Upper lobe of left lung (tissue), 6 donors: ENCODE data around the gene FNIP1. TPM values are rescaled to one million over a fixed set of nuclear protein-coding genes. Genes with fewer than 3 reads are reported as not detected.
A peak's percentile ranks its signal among the peaks of the same experiment; 100 is the strongest.

ENCODE experiments used
- ATAC-seq, 2 donors: fragments of 200-7000 bp; cut with Tn5 transposase; one replicate each; pipeline ENCODE4 v1.9.1; 2022; ENCODE audit warnings: mild to moderate bottlenecking in 2 of 2, moderate library complexity in 2 of 2; ENCODE audit not compliant: low FRiP score in 2 of 2
- DNase-seq, 2 donors: peaks; one replicate each; pipeline ENCODE4 v3.0.0-alpha.2; 2019 to 2020
- H3K27ac ChIP-seq, 4 donors: fragments of 200-600 bp; sonication (generic); one replicate each; pipeline ENCODE4 v1.5.1; 2016 to 2019
- H3K27me3 ChIP-seq, 4 donors: fragments of 200-600 bp; sonication (generic); one replicate each; pipeline ENCODE4 v1.5.1; 2017 to 2019
- H3K36me3 ChIP-seq, 4 donors: fragments of 200-600 bp; sonication (generic); one replicate each; pipeline ENCODE4 v1.5.1; 2016 to 2019
- H3K4me1 ChIP-seq, 4 donors: fragments of 200-600 bp; sonication (generic); one replicate each; pipeline ENCODE4 v1.5.1; 2018 to 2019
- H3K4me3 ChIP-seq, 4 donors: fragments of 200-600 bp; sonication (generic); one replicate each; pipeline ENCODE4 v1.5.1; 2017 to 2019; ENCODE audit warnings: mild to moderate bottlenecking in 2 of 4, moderate library complexity in 1 of 4
- H3K9me3 ChIP-seq, 4 donors: fragments of 200-600 bp; sonication (generic); one replicate each; pipeline ENCODE4 v1.5.1; 2018 to 2019
- EP300 ChIP-seq, 4 donors: sonication (generic); formaldehyde crosslinking; IDR thresholded peaks; one replicate each; pipeline ENCODE4 v1.5.1; 2017; ENCODE audit warnings: antibody characterized with exemption in 4 of 4, control low read depth in 2 of 4
- POLR2A ChIP-seq, 4 donors: fragments of 450-650 bp; IDR thresholded peaks; one replicate each; pipeline ENCODE4 v1.5.1; 2016 to 2017; ENCODE audit warnings: antibody characterized with exemption in 4 of 4, mild to moderate bottlenecking in 2 of 4
- POLR2AphosphoS5 ChIP-seq, 2 donors: sonication (generic); formaldehyde crosslinking; IDR thresholded peaks; one replicate each; pipeline ENCODE4 v1.5.1; 2017; ENCODE audit warnings: antibody characterized with exemption in 2 of 2
- WGBS, 2 donors: methylation state at CpG; one replicate each; pipeline ENCODE4 v1.1.5; 2017 to 2018; 5-methylcytosine and 5-hydroxymethylcytosine counted together
- total RNA-seq, 6 donors: library from RNA; depleted of rRNA in 4 of 6; stranded (reverse); fragments of >200 nt in 4 of 6; gene quantifications; one replicate each; pipeline versions ENCODE4 v1.1.0 to v1.2.1, GENCODE V29; 2016 to 2021
- TF ChIP-seq, protein P1 (sequence below), 6 experiments: fragments of 450-650 bp in 4 of 6; fragments of 200-600 bp in 2 of 6; sonication (generic) in 2 of 6; IDR thresholded peaks; one replicate each; pipeline ENCODE4 v1.5.1; 2016 to 2019; ENCODE audit warnings: antibody characterized with exemption in 6 of 6
- donor health status: DM: no; HTN: no; CAD: no; lungs with moderate emphysema.
- donor health status: DM: no; HTN: yes; CAD: no; lungs with severe emphysema.

FNIP1 gene
- total RNA-seq, 6 donors from 2014 or later = 34.4 to 58.7 (median 42.3) TPM

DNA sequence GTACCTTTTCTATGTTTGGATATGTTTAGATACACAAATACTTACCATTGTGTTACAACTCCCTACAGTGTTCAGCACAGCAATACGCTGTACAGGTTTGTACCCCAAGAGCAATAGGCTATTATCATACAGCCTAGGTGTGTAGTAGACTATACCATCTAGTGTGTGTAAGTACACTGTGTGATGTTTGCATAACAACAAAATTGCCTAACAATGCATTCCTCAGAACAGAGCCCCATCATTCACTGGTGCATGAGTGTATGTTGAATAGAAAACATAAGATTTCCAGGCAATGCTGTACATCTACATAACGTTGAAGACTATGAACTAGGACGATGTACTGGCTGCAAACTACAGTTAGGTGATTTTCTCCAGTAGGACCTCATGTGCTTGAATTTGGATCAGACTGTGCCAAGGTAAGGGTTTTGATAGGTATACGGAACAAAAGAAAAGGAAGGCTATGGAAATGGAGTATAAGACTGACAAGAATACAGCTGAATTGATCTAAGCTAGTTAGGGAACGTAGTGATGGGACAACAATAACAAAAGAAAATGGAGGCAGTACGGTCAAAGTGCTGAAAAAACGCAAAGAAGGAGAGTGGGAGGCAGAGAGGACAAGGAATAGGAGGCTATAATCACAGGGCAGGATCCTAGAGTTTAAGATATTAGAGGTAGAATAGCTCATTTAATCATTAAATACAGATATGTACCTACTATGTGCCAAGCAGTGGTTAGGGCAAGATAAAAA is 46.9 kb downstream of the FNIP1 start:
- Histone ChIP-seq H3K9me3 (no peaks in the 10 kb centered on the region), H3K36me3 (no peaks in the 10 kb centered on the region), H3K27me3 (no peaks in the 10 kb centered on the region), H3K4me1 (peaks cover 0 to 18% (median 12%) of the 10 kb centered on the region in 4 donors), H3K27ac (no peak overlapping the region), H3K4me3 (no peak overlapping the region)
- TF ChIP-seq POLR2AphosphoS5 (IDR thresholded peaks at IDR 0.05) (no peak), POLR2A (IDR thresholded peaks at IDR 0.05) (no peak), EP300 (IDR thresholded peaks at IDR 0.05) (no peak)
- TF ChIP-seq, protein P1, sequence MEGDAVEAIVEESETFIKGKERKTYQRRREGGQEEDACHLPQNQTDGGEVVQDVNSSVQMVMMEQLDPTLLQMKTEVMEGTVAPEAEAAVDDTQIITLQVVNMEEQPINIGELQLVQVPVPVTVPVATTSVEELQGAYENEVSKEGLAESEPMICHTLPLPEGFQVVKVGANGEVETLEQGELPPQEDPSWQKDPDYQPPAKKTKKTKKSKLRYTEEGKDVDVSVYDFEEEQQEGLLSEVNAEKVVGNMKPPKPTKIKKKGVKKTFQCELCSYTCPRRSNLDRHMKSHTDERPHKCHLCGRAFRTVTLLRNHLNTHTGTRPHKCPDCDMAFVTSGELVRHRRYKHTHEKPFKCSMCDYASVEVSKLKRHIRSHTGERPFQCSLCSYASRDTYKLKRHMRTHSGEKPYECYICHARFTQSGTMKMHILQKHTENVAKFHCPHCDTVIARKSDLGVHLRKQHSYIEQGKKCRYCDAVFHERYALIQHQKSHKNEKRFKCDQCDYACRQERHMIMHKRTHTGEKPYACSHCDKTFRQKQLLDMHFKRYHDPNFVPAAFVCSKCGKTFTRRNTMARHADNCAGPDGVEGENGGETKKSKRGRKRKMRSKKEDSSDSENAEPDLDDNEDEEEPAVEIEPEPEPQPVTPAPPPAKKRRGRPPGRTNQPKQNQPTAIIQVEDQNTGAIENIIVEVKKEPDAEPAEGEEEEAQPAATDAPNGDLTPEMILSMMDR (IDR thresholded peaks at IDR 0.05) = no peak
- ATAC-seq (no peak), DNase-seq (no peak)
- WGBS, 2 donors = 96 to 97% methylated on average over 7 of the region's 7 CpGs

DNA sequence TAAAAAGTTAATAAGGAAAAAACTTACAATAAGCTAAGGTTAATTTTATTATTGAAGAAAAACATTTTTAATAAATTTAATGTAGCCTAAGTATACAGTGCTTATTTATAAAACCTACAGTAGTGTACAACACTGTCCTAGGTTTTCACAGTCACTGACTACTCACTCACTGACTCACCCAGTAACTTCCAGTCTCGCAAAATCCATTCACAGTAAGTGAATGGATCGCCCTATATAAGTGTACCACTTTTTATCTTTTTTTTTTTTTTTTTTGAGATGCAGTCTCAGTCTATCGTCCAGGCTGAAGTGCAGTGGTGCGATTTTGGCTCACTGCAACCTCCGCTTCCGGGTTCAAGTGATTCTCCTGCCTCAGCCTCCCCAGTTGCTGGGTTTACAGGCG is 47.7 kb downstream of the FNIP1 start:
- Histone ChIP-seq H3K4me1 (peaks cover 0 to 12% (median 11%) of the 10 kb centered on the region in 4 donors), H3K27ac (no peak overlapping the region), H3K36me3 (no peaks in the 10 kb centered on the region), H3K27me3 (no peaks in the 10 kb centered on the region), H3K4me3 (no peak overlapping the region), H3K9me3 (no peaks in the 10 kb centered on the region)
- no peak for TF ChIP-seq POLR2A (IDR thresholded peaks at IDR 0.05)
- ATAC-seq (no peak), DNase-seq (no peak)
- 95 to 98% methylated on average over 7 of the region's 7 CpGs for WGBS, 2 donors

DNA sequence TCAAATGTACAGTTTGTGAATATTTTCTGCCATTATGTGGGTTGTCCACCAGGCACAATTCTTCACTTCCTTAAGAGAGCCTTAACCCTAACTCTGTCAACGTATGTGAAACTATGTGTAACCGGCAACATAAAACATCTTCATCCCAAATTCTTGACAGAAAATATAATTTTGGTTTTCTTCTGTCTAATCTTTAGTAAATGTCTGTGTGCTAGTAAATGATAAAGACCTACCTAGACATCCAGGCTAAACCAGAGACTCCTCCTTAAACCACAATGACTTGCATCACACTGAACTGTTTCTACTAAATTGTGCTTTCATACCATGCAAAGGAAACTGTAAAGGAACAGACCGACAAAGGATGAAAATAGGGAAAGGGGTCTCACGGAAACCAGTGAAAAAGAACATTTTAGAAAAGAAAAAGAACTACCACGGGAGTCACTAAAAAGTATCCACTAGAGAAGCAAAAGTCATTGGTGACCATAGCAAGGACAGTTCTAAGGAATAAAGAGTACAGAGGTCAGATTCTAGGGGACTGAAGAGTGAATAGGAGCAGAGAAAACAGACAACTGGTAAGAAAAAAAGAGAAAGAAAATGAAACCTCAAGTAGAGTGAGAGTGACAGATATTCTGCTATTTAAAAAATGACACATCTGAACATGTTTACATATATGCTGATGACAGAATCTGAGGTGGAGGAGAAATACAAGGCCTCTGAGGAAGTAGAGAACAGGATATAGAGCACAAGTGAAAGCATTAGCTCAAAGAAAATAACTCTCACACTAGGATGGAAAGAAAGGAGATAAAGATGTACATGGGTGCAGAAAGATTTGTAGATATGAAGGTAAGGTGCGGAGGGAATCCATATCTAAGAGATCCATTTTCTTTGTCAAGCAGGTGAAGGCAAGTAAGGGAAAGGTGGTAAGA is 49.4 kb downstream of the FNIP1 start:
- no peaks in the 10 kb centered on the region for H3K9me3 ChIP-seq
- no peak overlapping the region for H3K4me3 ChIP-seq
- peak overlapping the region in 3 of 4 donors; percentile 8 to 61 (median 16) for H3K27ac ChIP-seq
- DNase-seq (no peak), ATAC-seq (peak in 1 of 2 donors; percentile 50)
- H3K36me3 ChIP-seq = peaks cover 0 to 13% (median 2%) of the 10 kb centered on the region in 4 donors
- H3K4me1 ChIP-seq = peaks cover 0 to 12% (median 9%) of the 10 kb centered on the region in 4 donors
- no peak for TF ChIP-seq POLR2AphosphoS5 (IDR thresholded peaks at IDR 0.05)
- TF ChIP-seq, protein P1 (IDR thresholded peaks at IDR 0.05) = peak in 1 of 6 experiments; percentile 12
- WGBS, 2 donors = 74 to 76% methylated on average over 6 of the region's 6 CpGs
- no peaks in the 10 kb centered on the region for H3K27me3 ChIP-seq

DNA sequence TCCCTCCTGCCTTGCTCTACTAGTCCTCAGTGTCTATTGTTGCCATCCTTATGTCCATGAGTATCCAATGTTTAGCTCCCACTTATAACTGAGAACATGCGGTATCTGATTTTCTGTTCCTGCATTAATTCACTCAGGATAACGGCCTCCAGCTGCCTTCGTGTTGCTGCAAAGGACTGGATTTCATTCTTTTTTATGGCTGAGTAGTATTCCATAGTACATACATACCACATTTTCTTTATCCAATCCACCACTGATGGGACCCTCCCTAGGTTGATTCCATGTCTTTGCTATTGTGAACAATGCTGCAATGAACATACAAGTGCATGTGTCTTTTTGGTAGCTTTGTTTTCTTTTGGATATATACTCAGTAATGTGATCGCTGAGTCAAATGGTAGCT is 50.4 kb downstream of the FNIP1 start:
- Histone ChIP-seq H3K4me1 (peaks cover 0 to 12% (median 9%) of the 10 kb centered on the region in 4 donors), H3K9me3 (no peaks in the 10 kb centered on the region), H3K27me3 (no peaks in the 10 kb centered on the region), H3K27ac (no peak overlapping the region), H3K36me3 (peaks cover 0 to 22% (median 6%) of the 10 kb centered on the region in 4 donors), H3K4me3 (no peak overlapping the region)
- TF ChIP-seq, protein P1 (IDR thresholded peaks at IDR 0.05) = no peak
- TF ChIP-seq POLR2AphosphoS5 (IDR thresholded peaks at IDR 0.05) = no peak
- no peak for TF ChIP-seq EP300 (IDR thresholded peaks at IDR 0.05)
- TF ChIP-seq POLR2A (IDR thresholded peaks at IDR 0.05) = no peak
- ATAC-seq = no peak
- WGBS, 2 donors = 95 to 98% methylated on average over 4 of the region's 4 CpGs
- no peak for DNase-seq

DNA sequence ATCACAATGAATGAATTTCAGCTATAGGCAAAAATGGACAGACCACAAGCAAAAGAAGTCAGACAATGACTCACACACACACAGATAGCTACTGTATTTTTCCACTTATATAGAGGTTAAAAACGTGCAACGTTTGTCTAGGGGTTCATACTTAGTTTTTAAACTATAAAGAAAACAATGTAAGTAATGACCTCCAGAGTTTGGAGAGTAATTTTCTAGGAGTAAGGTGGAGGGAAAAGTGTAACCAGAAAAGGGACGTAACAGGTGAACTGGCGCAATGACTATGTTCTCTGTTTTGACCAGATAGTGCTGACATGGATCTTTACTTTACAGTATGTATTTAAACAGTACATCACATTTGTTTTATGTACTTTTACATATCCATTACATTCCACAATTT is 51.1 kb downstream of the FNIP1 start:
- H3K36me3 ChIP-seq = peaks cover 0 to 22% (median 6%) of the 10 kb centered on the region in 4 donors
- no peaks in the 10 kb centered on the region for H3K27me3 ChIP-seq
- H3K4me3 ChIP-seq = no peak overlapping the region
- peaks cover 0 to 12% (median 9%) of the 10 kb centered on the region in 4 donors for H3K4me1 ChIP-seq
- no peak for ATAC-seq
- WGBS, 2 donors = 85 to 88% methylated on average over 4 of the region's 4 CpGs
- DNase-seq = no peak
- no peaks in the 10 kb centered on the region for H3K9me3 ChIP-seq
- TF ChIP-seq, protein P1 (IDR thresholded peaks at IDR 0.05) = no peak
- TF ChIP-seq POLR2A (IDR thresholded peaks at IDR 0.05) (no peak), EP300 (IDR thresholded peaks at IDR 0.05) (no peak), POLR2AphosphoS5 (IDR thresholded peaks at IDR 0.05) (no peak)
- no peak overlapping the region for H3K27ac ChIP-seq
